Small intestine (tissue), 7 donors: ENCODE data around the gene ATAD3C. TPM values are rescaled to one million over a fixed set of nuclear protein-coding genes. Genes with fewer than 3 reads are reported as not detected.
"Not testable (repeated sequence)": the region's sequence is repeated elsewhere in the genome, so short reads cannot be mapped to it uniquely, and the experiment has no call there.

Experiments
- DNase-seq, 2 donors: peaks; one replicate each; pipeline versions ENCODE4 v3.0.0 to v3.0.0-alpha.2; 2013
- FAIRE-seq: peaks from 2 replicates; lab custom pipeline; 2012; peaks lifted over from hg19 to GRCh38; lab: Jason Lieb, UNC
- H3K27ac ChIP-seq, 3 donors: one replicate each; pipeline ENCODE4 v1.5.1; 2013; ENCODE audit warnings: low read length in 2 of 3, mild to moderate bottlenecking in 2 of 3, control low read depth in 1 of 3, inconsistent platforms in 1 of 3, low read depth in 1 of 3, moderate library complexity in 1 of 3
- H3K27me3 ChIP-seq, 3 donors: one replicate each; pipeline ENCODE4 v1.6.1; 2013; ENCODE audit warnings: low read length in 3 of 3, inconsistent platforms in 1 of 3; ENCODE audit not compliant: control insufficient read depth in 3 of 3, insufficient read depth in 3 of 3
- H3K36me3 ChIP-seq, 3 donors: one replicate each; pipeline ENCODE4 v1.6.1; 2013; ENCODE audit warnings: low read length in 3 of 3, inconsistent platforms in 1 of 3, low read depth in 1 of 3, mild to moderate bottlenecking in 1 of 3, moderate library complexity in 1 of 3; ENCODE audit not compliant: control insufficient read depth in 3 of 3, insufficient read depth in 2 of 3
- H3K4me1 ChIP-seq, 3 donors: one replicate each; pipeline ENCODE4 v1.6.1; 2013; ENCODE audit warnings: low read length in 2 of 3, inconsistent platforms in 1 of 3, low read depth in 1 of 3, mild to moderate bottlenecking in 1 of 3, moderate library complexity in 1 of 3; ENCODE audit not compliant: control insufficient read depth in 3 of 3, insufficient read depth in 2 of 3
- H3K4me3 ChIP-seq, 3 donors: one replicate each; pipeline ENCODE4 v1.5.1; 2013; ENCODE audit warnings: low read length in 3 of 3, control low read depth in 1 of 3, inconsistent platforms in 1 of 3, low read depth in 1 of 3, mild to moderate bottlenecking in 1 of 3, moderate library complexity in 1 of 3
- H3K9me3 ChIP-seq, 2 donors: one replicate each; pipeline ENCODE4 v1.6.1; 2013; ENCODE audit warnings: low read depth in 1 of 2, low read length in 1 of 2; ENCODE audit not compliant: control insufficient read depth in 2 of 2, insufficient read depth in 1 of 2
- WGBS, 3 donors: extraction: QIAGEN DNeasy Blood & Tissue Kit; methylation state at CpG; one replicate each; pipeline ENCODE4 v1.1.7; 2013; 5-methylcytosine and 5-hydroxymethylcytosine counted together
- polyA plus RNA-seq, 4 donors: library from polyadenylated mRNA; stranded (reverse) in 3 of 4; unstranded in 1 of 4; fragments of 200-250 nt in 3 of 4; fragments of 120-200 nt in 1 of 4; gene quantifications; one replicate each; pipeline versions ENCODE4 v1.2.1 to v1.2.3, GENCODE V29; 2013
- donor health status: healthy with polysubstance abuse.
- donor health status: control.
- donor health status: control.
- donor health status: Bipolar disorder and iron deficiency.
- donor health status: healthy.

The ATAD3C gene
- polyA plus RNA-seq, 4 donors: 0.27 to 1.5 (median 0.66) TPM; not detected in 1

GRCh38 chr1:1495461-1495975 is 46.0 kb downstream of the ATAD3C start:
- not testable (repeated sequence) for H3K27me3 ChIP-seq, DNase-seq, H3K4me1 ChIP-seq, H3K4me3 ChIP-seq, H3K27ac ChIP-seq, FAIRE-seq
- H3K36me3 ChIP-seq: peaks cover 9 to 49% (median 10%) of the 10 kb centered on the region in 3 donors
- H3K9me3 ChIP-seq: peaks cover 0 to 27% of the 10 kb centered on the region in 2 donors
- 91 to 94% (median 91%) methylated on average over 17 to 18 of the region's 18 CpGs for WGBS, 3 donors

GRCh38 chr1:1504777-1505365 is 55.4 kb downstream of the ATAD3C start:
- not testable (repeated sequence) for H3K27me3 ChIP-seq, H3K9me3 ChIP-seq, H3K36me3 ChIP-seq, FAIRE-seq, H3K4me3 ChIP-seq, H3K4me1 ChIP-seq
- peak overlapping the region; percentile 48 to 77 (median 51) for H3K27ac ChIP-seq
- WGBS, 3 donors: 7 to 28% (median 21%) methylated on average over 15 to 16 of the region's 16 CpGs
- DNase-seq: peak; percentile 67 to 78

- H3K4me1 ChIP-seq, H3K36me3 ChIP-seq, H3K27me3 ChIP-seq, H3K4me3 ChIP-seq, FAIRE-seq, H3K9me3 ChIP-seq: not testable (repeated sequence)
- peak in 1 of 2 donors; percentile 38 for DNase-seq
- peak overlapping the region; percentile 48 to 77 (median 51) for H3K27ac ChIP-seq
- WGBS, 3 donors: 8 to 15% (median 14%) methylated on average over 10 to 16 of the region's 22 CpGs
Measured at GRCh38 chr1:1505366-1505798, 55.9 kb downstream of the ATAD3C start.

- WGBS, 3 donors: 38 to 74% (median 64%) methylated on average over 5 of the region's 5 CpGs
- not testable (repeated sequence) for FAIRE-seq, DNase-seq, H3K4me3 ChIP-seq, H3K9me3 ChIP-seq, H3K36me3 ChIP-seq, H3K27me3 ChIP-seq
- peaks cover 0 to 12% (median 0%) of the 10 kb centered on the region in 3 donors for H3K4me1 ChIP-seq
- H3K27ac ChIP-seq: peak overlapping the region; percentile 38 to 85 (median 60)
Measured at GRCh38 chr1:1505801-1506200, 56.3 kb downstream of the ATAD3C start.

GRCh38 chr1:1507305-1507704 is 57.8 kb downstream of the ATAD3C start:
- no peaks in the 10 kb centered on the region for H3K27me3 ChIP-seq
- FAIRE-seq (no peak), DNase-seq (no peak)
- no peak overlapping the region for H3K4me3 ChIP-seq
- peaks cover 0 to 16% (median 0%) of the 10 kb centered on the region in 3 donors for H3K4me1 ChIP-seq
- WGBS, 3 donors: 88 to 92% (median 92%) methylated on average over 4 of the region's 4 CpGs
- H3K9me3 ChIP-seq: no peaks in the 10 kb centered on the region
- no peak overlapping the region for H3K27ac ChIP-seq
- no peaks in the 10 kb centered on the region for H3K36me3 ChIP-seq

- H3K9me3 ChIP-seq, H3K27ac ChIP-seq, H3K36me3 ChIP-seq, FAIRE-seq, H3K27me3 ChIP-seq, DNase-seq, H3K4me3 ChIP-seq: not testable (repeated sequence)
- 75 to 81% (median 76%) methylated on average over 15 to 29 of the region's 34 CpGs for WGBS, 3 donors
- peaks cover 0 to 16% (median 0%) of the 10 kb centered on the region in 3 donors for H3K4me1 ChIP-seq
Measured at GRCh38 chr1:1508775-1509464, 59.4 kb downstream of the ATAD3C start.

- not testable (repeated sequence) for H3K27ac ChIP-seq, H3K27me3 ChIP-seq, FAIRE-seq, DNase-seq, H3K9me3 ChIP-seq, H3K36me3 ChIP-seq, H3K4me3 ChIP-seq
- H3K4me1 ChIP-seq: peaks cover 0 to 16% (median 0%) of the 10 kb centered on the region in 3 donors
- 65 to 84% (median 71%) methylated on average over 10 to 21 of the region's 21 CpGs for WGBS, 3 donors
Measured at GRCh38 chr1:1509465-1509850, 60.0 kb downstream of the ATAD3C start.

GRCh38 chr1:1510912-1511532 is 61.5 kb downstream of the ATAD3C start:
- peak in 1 of 2 donors; percentile 17 for DNase-seq
- no peak for FAIRE-seq
- Histone ChIP-seq H3K27me3 (no peaks in the 10 kb centered on the region), H3K4me3 (peak overlapping the region; percentile 86 to 96 (median 86)), H3K9me3 (no peaks in the 10 kb centered on the region), H3K4me1 (peaks cover 0 to 6% (median 0%) of the 10 kb centered on the region in 3 donors), H3K27ac (peak overlapping the region; percentile 62 to 98 (median 96)), H3K36me3 (peaks cover 0 to 13% (median 0%) of the 10 kb centered on the region in 3 donors)
- WGBS, 3 donors: 8 to 16% (median 16%) methylated on average over 13 to 17 of the region's 17 CpGs
